HL-60/S4 (cell line): Measurements from ENCODE around the gene HMGXB4.

Experiments used
- in situ Hi-C: fragments of 300-500 bp; cut with MboI; formaldehyde crosslinking; loops from 2 replicates; pipeline ENCODE4 v1.14.3; 2022; ENCODE audit warnings: low sequenced_read_pairs

Gene HMGXB4

DNA sequence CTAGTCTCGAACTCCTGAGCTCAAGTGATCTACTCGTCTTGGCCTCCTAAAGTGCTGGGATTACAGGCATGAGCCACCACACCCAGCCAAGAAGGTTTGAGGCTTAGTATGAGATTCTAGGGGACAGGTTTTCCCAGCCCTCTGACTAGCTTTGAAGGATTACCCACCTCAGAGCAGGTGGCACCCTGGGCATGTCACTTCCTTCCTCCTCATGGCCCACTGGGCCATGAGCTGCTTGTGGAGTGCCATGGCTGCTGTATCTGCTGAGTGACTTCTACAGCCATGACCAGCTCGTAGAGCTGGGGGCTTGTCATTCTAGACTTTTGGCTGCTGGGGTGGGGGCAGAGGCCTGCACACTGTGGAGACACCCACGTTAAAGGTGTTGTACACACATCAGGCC is 67.5 kb downstream of the HMGXB4 start:
- in situ Hi-C loops: no loop called here

DNA sequence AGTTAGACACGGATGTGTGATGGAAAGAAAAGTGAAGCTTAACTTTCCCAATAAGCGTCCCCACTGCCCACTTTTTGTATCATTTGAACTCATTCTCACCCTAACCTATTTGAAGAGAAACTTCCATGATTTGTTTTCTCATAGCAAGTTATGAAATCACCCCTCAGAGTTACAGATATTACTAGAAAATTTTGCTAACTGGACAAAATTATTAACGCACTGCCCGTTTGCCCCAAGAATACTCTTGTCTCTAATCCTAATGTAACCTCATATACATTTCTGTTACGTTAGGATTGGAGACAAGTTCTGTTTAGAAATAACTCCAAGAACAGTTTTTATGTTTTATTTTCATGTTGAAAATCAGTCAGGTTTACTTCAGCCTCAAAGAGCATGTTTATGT is 67.9 kb downstream of the HMGXB4 start:
- in situ Hi-C loops: no loop called here

DNA sequence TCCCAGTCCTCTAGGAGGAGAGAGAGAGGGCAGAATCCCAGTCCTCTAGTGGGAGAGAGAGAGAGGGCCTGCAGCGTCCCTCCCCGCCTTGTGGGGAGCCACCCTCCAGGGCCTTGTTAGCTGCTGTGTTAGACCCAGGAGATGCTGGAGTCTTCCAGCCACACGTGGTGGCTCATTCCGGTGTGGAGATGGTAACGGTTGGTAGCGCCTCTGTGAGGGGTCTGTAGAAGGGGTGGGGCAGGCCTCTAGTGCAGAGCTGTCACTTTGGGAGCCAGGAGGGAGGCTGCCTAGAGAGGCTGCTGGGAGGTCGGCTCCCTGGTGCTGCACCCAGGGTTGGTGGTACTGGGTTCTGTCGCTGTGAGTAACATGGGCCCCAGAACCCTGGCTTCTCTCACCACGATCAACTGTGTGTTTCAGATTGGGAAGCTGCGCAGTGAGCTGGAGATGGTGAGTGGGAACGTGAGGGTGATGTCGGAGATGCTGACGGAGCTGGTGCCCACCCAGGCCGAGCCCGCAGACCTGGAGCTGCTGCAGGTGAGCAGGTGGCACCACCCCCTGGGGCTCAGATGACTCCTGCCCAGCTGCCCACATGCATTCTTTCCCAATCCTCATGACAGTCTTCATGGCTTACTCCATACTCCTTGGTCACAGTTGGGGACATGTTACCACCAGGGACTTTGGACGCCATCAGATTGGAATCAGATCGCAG is 69.7 kb downstream of the HMGXB4 start:
- in situ Hi-C loops: no loop called here

DNA sequence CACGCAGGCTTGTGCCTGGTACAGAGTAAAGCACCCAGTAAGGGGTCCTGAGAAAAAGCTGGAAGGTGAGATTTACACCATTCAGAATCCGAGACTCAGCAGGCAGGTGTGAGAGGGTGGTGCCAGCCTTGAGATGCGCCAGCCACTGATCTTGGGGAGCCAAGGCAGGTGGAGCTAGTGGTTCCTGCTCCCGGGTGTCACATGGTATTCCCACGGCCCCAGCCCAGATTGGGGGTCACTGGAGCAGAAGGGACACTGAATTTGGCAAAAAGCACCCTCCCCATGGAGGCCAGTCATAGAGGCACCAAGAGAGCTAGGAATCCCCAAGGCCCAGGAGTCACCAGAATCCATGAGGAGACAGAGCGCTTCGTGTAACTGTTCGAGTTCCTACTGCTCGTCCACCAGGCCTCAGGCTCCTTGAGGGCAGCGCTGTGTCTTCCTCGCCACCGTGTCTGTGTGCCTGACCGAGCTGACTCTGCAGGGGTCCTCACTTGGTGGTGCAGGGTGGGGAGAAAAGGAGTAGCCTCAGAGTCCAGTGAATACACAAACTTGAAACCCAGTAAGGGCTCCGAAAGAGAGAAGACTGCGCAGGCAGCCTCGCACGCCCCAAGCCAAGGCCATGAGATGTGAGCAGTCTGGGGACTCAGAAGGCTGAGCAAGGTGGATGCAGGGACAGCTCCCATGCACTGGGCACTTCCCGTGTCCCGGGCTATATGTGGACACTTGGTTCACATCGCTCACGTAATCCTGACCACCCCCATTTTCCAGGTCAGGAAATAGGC is 70.6 kb downstream of the HMGXB4 start:
- in situ Hi-C loops: no loop called here

DNA sequence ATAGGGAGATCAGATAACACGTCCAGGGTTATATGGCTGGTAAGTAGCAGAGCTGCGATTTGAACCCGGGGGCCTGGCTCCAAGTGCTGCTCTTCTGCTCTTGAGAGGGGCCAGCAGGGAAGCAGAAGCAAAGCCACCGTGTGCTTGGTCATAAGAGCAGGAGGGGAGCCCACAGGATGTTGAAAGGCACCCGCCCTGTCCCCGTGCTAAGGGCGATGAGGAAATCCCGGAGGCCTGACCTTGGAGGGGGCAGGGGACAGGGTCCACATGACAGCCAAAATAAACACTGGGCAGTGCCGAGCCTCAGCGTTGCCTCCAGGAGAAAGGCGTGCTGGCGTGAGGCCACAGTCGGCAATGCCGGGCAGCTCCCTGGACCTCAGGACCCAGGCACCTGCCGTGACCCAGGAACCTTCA is 71.2 kb downstream of the HMGXB4 start:
- in situ Hi-C loops: no loop called here

DNA sequence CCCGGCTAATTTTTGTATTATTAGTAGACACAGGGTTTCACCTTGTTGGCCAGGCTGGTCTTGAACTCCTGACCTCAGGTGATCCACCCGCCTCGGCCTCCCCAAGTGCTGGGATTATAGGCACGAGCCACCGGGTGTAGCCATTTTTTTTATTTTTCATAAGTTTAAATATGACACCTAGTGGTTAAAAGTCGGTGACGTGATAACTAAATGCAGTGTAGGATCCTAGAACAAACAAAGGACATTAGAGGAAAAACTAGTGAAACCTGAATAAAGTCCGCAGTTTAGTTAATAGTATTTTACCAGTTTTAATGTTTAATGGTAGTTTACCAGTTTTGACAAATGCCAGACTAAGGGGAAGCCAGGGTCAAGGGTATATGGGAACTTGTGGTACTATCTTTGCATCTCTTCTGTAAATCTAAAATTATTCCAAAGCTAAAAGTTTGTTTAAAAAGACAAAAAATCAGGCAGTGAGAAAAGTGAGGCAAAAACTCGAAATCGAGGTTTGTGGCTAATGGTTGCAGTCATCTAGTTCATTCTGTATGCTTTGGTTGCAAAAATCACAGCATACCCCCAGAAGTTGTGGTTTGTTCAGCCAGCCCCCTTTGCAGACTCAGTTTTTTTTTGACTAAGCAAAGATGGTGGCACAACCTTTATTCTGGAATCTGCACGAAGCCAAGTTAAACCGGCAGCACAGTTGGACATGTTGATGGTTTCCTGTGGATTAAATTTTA is 72.0 kb downstream of the HMGXB4 start:
- in situ Hi-C loops: no loop called here

DNA sequence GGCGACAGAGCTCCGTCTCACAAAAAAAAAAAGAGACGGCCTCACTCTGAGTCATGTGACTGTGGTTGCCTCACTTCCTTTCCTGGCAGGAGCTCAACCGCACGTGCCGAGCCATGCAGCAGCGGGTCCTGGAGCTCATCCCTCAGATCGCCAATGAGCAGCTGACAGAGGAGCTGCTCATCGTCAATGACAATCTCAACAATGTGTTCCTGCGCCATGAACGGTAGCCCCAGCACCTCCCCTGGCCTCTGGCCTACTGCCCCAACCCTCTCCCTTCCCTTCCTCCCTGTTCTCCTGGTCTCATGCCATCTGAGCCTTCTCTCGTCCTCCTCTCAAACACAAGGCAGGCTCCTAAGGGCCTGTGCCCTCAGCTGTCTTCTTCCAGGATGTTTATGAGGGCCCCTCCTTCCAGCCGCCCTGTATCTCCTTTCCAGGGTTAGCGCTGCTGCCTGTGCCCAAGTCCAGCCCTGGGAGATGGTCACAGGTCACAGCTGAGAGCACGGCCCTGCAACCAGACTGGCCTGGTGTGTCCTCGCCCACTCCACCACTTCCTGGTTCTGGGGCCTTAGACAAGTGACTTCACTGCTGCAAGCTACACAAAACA is 73.1 kb downstream of the HMGXB4 start:
- in situ Hi-C loops: no loop called here

DNA sequence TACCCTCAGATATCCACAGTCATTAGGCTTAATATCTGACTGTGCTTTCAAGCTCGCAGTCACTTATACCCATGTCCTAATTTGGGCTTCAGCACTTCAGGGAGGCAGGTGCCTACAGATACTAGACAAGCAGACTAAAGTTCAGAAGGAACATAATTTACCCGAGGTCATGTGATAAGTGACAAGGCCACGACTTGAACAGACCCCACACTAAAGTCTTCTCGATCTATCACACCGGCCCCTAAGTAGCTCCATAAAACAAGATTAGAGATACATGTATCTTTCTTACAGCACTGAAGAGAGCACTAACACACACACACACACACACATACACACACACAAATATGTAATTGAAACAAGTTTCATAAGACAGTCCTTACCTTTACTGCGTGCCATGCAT is 75.0 kb downstream of the HMGXB4 start:
- in situ Hi-C loops: no loop called here

DNA sequence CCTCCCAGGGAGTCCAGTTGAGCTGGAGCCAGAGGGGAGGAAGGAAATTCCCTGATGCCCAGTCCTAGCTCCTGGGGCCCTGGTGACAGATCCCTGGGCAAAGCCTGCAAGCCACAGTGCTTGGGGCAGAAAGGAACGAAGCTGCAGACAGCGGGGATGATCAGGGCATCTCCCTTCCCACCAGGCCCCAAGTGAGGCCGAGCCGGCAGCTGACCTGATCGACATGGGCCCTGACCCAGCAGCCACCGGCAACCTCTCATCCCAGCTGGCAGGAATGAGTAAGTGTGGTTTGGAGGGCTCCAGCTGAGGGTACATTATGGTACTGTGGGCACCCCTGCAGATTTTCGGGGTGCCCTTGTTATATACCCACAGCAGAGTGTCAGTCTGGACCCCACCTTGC is 75.9 kb downstream of the HMGXB4 start:
- in situ Hi-C loops: no loop called here

DNA sequence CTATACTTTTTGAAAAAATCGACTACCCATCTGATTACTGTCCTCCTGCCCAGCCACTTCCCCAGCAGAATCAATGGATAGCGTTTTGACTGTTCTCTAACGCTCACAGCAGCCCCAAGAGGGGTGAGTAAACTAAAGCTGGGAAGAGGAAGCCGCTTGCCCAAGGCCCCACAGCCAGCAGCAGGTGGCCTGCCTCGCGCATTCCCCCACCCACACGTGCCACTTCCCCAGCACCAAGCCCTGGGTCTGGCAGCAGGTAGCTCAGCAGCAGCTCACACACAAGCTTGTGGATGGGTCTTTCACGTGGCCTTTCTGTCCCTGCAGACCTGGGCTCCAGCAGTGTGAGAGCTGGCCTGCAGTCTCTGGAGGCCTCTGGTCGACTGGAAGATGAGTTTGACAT is 76.7 kb downstream of the HMGXB4 start:
- in situ Hi-C loops: no loop called here

DNA sequence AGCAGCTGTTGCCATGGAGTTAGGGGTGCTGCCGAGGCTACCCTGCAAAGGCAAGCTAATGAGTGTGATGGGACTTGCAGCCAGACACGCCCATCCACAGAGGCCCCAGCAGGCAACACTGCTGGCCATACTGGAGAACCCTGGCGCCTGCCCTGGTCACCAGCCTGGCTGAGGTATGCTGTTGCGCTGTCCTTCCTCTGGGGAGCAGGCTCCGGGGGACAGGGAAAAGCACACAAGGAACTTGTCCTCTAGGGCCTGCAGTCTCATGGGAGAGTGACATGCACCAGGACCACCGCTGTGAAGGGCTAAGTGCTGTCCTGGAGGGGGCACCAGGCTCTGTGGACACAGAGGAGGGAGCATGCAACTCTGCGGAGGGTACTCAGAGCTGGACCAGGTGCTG is 78.2 kb downstream of the HMGXB4 start:
- in situ Hi-C loops: no loop called here

DNA sequence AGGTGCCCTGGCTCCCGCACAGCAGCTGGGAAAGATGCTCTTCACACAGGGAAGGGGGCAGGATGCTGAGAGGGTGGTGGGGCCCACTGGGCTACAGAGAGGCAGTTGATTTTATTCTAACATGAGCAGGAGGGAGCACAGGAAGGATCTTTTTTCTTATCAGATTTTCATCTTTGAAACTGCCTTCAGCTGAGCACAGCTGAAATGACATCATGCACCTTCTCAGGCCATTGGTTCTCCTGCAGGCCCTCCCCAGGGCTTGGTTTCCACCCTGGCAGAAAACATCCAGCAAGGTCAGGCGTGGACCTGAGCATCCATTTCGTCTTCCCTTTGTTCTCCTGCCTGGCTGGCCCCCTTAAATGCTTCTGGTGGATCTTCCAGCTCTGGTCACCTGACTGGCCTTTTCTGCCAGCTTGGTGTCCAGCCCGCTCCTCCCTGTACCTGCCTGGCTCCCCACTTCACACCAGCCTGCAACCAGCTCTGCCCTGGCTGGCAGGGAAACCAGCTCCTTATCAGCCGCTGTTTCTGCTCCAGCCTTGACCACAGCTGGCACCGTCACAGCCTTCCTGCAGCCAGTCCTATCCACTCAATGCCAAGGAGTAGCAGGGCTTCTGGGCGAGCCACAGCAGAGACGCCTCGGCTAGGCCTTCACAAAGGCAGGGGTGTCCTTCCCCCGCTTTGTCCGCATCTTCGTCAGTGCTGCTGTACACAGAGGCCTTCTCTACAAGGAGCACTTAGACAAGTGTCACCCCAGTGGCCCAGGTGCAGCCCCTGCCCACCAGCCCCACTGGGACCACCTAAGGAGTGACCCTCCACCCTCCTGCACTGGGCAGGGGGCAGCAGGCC is 78.9 kb downstream of the HMGXB4 start:
- in situ Hi-C loops: no loop called here

DNA sequence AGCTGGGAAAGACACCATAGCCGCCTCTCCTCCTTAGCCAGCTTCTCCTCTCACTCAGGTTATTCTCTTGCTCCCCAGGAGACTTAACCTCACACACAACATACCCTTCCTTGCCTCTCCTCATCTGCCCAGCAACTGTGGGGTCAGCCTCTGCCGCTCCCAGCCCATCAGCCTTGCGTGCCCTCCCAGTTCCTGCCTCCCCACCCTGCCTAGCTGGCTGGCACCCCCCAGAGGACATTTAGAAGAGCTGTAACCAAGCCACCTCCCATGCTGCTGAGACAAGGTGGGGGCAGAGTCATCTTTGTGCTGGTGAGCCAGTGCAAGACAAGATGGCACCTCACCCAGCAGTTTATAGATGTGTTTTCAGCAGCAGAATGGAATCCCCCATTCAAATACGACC is 80.6 kb downstream of the HMGXB4 start:
- in situ Hi-C loops: no loop called here

DNA sequence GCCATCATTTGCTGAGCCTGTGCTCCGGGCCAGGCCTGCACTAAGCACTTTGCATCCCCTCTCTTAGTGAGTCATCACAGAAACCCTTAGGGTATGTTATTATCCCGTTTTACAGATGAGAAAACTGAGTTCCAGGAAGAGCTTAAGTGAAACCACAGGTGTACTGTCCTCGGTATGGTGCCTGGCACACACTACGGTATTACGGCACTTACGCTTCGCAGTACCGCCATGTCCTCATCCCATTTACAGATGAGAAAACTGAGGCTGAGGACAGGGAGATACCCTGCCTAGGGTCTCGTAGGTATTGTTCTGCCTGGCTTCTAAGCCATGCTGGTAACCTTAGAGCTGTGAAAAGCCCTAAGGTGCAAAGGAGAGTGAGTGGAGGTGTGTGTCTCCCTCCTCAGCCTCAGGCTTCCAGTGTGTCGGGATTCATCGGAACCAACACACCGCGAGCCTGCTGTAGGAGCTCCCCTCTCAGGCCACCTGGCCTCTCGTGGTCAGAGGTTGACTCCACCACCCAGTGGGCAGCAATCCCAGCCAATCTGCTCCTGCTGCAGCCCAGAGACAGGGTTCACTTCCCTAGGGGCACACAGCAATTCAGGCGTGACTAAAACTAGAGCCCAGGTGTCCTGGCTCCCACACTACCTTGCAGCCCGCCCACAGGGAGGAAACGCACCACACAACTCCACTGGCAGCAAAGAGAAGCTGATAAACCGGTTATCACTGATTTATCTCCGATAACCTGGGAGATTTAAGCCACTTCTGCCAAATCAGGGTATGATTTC is 84.0 kb downstream of the HMGXB4 start:
- in situ Hi-C loops: no loop called here

DNA sequence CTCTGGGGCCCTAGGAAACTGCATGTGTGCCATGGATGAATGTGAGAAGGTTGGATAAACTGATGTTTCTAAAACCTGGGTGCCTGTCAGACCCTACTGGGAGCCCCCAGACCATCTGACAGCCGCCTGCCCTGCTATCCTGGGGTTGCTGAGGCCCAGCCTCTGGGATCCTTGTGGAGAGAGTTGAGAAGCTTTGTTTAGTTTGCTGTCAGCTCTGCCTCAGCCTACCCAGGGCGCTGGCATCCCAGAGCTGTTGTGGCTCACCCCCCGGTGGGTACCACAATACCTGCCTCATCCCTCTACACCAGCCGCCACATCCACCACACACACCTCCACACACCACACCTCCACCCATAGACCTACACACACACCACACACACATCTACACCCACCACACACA is 85.1 kb downstream of the HMGXB4 start:
- in situ Hi-C loops: no loop called here

DNA sequence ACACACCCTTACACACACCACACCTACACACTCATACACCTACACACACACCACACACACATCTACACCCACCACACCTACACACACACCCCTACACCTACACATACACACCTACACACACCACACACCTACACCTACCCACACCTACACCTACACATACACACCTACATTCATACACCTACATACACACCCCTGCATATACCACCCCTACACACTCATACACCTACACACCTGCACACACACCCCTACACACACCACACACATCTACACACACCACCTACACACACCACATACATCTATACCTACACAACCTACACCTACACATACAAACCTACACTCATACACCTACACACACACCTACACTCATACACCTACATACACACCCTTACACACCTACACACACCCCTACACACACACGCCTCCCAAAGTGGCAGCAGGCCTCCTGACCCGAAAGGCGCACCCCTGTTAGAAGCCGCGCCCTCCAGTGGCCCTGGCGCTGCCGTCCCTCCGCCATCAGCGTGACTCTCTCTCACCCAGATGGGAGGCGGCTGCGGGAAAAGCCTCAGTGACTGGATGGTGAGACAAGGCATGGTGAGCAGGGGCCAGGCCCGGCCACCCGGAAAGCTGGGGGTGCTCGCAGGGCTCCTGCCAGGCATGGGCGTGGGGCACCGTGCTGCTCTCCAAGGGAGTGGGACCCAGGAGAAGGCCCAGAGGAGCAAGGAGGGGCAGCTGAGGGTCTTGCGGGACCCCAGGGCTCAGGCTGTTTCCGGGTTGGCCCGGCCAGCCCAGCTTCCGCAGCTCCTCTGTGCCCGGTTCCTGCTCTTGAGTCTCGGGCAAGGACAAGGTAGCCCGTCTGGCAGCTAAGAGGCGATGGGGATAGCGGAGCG is 86.6 kb downstream of the HMGXB4 start:
- in situ Hi-C loops: no loop called here

DNA sequence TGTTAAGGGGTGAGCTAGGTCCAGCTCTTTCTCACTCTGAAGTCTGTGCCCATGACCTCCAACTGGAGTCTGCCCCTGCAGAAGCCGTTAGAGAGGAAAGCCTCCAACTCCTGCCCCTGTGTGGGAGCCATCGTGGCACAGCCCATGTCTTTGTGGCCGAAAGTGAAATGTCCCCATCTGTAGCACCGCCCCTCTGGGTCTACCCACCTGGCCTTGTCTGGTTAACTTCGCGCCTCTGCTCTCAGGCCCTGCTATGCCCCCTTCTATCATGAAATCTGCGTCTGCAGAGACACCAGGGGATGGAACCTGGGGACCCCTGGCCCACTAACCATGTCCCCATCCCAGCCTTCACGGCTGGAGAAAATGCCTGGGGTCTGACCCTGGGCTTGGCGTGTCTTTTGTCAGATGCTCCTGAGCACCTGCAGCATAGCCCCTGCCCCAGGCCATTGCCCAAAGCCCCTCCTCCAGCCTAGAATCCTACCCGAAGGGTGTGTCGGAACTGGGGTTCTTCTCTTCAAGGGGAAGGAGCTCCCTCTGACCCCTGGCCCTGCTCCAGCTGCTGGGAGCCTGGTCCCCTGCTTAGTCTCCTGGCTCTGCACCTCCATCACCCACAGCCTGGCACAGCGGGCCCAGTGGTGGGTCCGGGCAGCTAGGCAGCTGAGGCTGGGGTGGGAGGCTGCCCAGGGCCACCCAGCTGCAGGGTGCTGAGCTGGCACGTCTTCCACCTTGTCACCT is 87.8 kb downstream of the HMGXB4 start:
- in situ Hi-C loops: no loop called here
